Measurements from ENCODE around the gene SLC25A13.

Gene SLC25A13

GRCh38 chr7:96266015-96266414, 55.9 kb downstream of the SLC25A13 start:
- Histone ChIP-seq H3K4me3 (replicated peaks; ENCODE audit: insufficient read depth, low read length) (no peak overlapping the region), H3K27ac (replicated peaks) (no peak overlapping the region), H3K27me3 (ENCODE audit: insufficient read depth, poor library complexity, severe bottlenecking) (no peaks in the 10 kb centered on the region)
- TF ChIP-seq GABPA (IDR thresholded peaks at IDR 0.05; ENCODE audit: low read depth), result no peak
- TF ChIP-seq REST (IDR thresholded peaks at IDR 0.05; ENCODE audit: insufficient replicate concordance, low read depth), result no peak
- no peak for TF ChIP-seq CTCF (IDR thresholded peaks at IDR 0.05; ENCODE audit: insufficient read depth, low read length)
- no peak for TF ChIP-seq POLR2AphosphoS5 (IDR thresholded peaks at IDR 0.05; ENCODE audit: low read depth)
- TF ChIP-seq SPI1 (IDR thresholded peaks at IDR 0.05; ENCODE audit: borderline replicate concordance, low read depth), result no peak
- DNase-seq (ENCODE audit: low read depth in 1 of 2, low spot score in 1 of 2), result no peak

GRCh38 chr7:96253964-96254363, 67.9 kb downstream of the SLC25A13 start:
- TF ChIP-seq GABPA (IDR thresholded peaks at IDR 0.05; ENCODE audit: low read depth) (no peak), REST (IDR thresholded peaks at IDR 0.05; ENCODE audit: insufficient replicate concordance, low read depth) (no peak)
- H3K4me3 ChIP-seq (replicated peaks; ENCODE audit: insufficient read depth, low read length), result no peak overlapping the region

DNA sequence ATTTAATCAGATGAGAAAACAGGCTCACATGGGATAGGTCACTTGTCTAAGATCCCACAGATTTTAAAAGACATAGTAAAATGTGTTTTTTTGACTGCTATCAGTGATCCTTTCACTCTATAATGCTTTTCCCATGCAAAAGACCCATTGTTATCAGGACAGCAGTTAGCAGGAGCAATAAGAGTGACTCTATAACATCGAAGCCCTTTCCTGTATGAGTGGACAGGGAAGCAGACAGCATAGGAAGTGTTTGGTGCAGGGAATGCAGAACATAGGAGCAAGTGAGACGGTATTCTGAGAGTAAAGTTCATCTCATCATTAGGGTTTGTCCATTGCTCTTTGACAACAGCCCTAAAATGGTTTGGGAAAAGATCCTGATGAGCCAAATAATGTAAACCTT, 68.5 kb downstream of the SLC25A13 start:
- Histone ChIP-seq H3K27ac (replicated peaks) (no peak overlapping the region), H3K27me3 (ENCODE audit: insufficient read depth, poor library complexity, severe bottlenecking) (no peaks in the 10 kb centered on the region), H3K4me3 (replicated peaks; ENCODE audit: insufficient read depth, low read length) (no peak overlapping the region)
- DNase-seq (ENCODE audit: low read depth in 1 of 2, low spot score in 1 of 2), result no peak
- TF ChIP-seq REST (IDR thresholded peaks at IDR 0.05; ENCODE audit: insufficient replicate concordance, low read depth) (no peak), CTCF (IDR thresholded peaks at IDR 0.05; ENCODE audit: insufficient read depth, low read length) (no peak), SPI1 (IDR thresholded peaks at IDR 0.05; ENCODE audit: borderline replicate concordance, low read depth) (no peak), GABPA (IDR thresholded peaks at IDR 0.05; ENCODE audit: low read depth) (no peak), POLR2AphosphoS5 (IDR thresholded peaks at IDR 0.05; ENCODE audit: low read depth) (no peak)

More at GRCh38 chr7:96253964-96254363, 67.9 kb downstream of the SLC25A13 start:
- Histone ChIP-seq H3K27ac (replicated peaks) (no peak overlapping the region), H3K27me3 (ENCODE audit: insufficient read depth, poor library complexity, severe bottlenecking) (no peaks in the 10 kb centered on the region)
- DNase-seq (ENCODE audit: low read depth in 1 of 2, low spot score in 1 of 2), result no peak

All from HL-60 (cell line).